ENCODE data around the gene ACOX3. TPM values are rescaled to one million over a fixed set of nuclear protein-coding genes. Genes with fewer than 3 reads are reported as not detected.

ACOX3 gene
- polyA plus RNA-seq, 3 donors, result 13.8 to 16.6 (median 14.9) TPM

GRCh38 chr4:8468746-8469535, 28.4 kb upstream of the ACOX3 start:
- peak in 1 of 3 donors; percentile 44 for DNase-seq (ENCODE audit: low read depth in 3 of 3, low spot score in 2 of 3)

- DNase-seq (ENCODE audit: low read depth in 3 of 3, low spot score in 2 of 3), result no peak
Measured at GRCh38 chr4:8467016-8467415, 26.5 kb upstream of the ACOX3 start.

GRCh38 chr4:8465615-8466611, 25.4 kb upstream of the ACOX3 start:
- no peak for DNase-seq (ENCODE audit: low read depth in 3 of 3, low spot score in 2 of 3)

DNA sequence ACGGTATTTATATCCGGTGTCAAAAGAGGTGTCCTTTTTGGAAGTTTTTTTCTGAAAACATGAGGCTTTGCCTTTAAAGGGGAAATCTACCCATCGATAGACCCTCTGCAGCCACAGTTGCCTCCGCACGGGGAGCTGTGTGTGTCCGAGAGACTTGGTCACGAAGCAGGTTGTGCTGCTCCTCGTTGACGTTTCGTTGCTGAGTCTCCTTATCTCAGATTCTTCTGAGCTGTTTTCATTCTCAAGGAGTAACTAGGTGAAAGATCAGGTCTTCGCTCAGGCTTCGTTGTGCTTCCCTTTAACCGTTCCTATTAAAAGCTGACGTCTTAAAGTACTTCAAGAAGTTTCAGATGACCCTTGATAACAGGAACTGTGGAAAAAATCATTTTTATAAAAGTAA, 23.9 kb upstream of the ACOX3 start:
- no peak for DNase-seq (ENCODE audit: low read depth in 3 of 3, low spot score in 2 of 3)

DNA sequence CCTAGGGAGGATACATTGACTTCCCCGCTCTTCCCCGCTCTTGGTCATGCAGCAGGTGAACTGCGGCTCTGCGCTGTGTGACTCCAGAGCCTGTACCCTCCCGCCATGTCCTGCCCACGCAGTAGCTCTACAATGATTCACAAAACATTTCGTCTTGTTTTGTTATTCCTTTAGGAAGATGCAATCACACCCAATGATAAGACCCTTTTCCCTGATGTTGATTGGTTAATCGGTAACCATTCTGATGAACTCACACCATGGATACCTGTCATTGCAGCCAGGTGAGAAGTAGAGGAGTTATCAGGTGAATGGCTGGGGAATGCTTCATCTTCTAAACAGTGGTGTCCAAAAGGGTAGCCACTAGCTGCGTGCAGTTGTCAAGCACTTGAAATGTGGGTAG, 23.3 kb upstream of the ACOX3 start:
- no peak for DNase-seq (ENCODE audit: low read depth in 3 of 3, low spot score in 2 of 3)

DNA sequence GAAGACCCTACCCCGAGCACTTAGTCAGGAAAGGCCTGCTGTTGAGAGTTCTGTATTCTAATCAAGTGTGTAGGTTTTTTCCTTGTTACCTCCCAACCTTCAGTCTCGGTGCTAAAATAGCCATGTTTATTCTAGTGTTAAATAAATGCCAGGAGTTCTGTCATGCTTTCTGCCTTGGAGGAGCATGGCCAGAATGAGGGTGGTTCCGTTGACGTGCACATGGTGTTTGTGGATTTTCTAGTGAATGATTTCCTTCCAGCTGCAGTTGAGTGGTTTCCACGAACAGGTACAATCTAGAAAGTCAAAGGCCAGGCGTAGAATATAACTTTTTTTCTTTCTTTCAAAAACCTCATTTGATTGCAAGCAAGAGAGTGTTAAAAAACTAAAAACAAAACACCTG, 21.1 kb upstream of the ACOX3 start:
- DNase-seq (ENCODE audit: low read depth in 3 of 3, low spot score in 2 of 3), result no peak

DNA sequence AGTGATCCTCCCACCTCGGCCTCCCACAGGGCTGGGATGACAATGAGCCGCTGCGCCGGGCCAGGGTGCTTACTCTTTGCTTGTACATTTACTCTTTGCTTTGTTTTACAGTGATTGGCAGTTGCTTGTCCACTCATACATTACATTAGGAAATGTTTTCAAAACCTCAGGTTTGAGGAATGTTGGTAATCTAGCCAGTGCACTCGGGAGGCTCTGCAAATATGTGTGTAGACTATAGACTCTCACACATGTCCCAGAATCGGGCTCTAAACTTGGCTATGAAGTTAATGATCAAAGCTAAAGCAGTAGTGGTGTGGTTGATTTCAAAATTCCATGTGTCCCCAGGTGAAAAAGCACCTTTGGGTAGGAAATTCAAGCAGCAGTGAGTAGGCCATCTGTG, 20.6 kb upstream of the ACOX3 start:
- DNase-seq (ENCODE audit: low read depth in 3 of 3, low spot score in 2 of 3), result no peak

DNA sequence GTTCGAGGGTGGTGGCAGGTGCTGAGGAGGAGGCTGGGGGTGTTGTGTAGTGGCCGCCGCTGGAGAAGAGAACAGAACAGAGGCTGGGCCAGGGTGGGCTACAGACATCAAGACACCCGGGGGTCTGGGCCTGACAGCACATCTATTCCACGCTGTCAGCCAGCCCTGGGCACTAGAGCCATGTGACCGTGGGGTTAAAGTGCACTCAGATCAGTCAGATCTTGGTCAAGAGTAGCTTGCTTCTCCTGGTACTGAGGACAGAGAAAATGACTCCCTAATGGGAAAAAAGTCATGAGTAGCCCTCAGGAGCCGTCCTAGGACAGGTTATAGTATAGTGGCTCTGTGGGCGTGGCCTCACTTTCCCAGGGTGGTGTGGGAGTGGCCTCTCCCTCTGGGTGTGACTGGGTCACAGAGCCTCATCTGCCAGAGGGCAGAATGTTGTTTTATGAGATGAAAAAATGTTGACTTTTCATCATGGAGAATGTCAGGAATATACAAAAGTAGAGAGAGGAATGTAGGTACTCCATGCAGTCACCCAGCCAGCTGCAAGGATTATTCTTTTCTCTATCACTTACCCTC, 19.4 kb upstream of the ACOX3 start:
- no peak for DNase-seq (ENCODE audit: low read depth in 3 of 3, low spot score in 2 of 3)

DNA sequence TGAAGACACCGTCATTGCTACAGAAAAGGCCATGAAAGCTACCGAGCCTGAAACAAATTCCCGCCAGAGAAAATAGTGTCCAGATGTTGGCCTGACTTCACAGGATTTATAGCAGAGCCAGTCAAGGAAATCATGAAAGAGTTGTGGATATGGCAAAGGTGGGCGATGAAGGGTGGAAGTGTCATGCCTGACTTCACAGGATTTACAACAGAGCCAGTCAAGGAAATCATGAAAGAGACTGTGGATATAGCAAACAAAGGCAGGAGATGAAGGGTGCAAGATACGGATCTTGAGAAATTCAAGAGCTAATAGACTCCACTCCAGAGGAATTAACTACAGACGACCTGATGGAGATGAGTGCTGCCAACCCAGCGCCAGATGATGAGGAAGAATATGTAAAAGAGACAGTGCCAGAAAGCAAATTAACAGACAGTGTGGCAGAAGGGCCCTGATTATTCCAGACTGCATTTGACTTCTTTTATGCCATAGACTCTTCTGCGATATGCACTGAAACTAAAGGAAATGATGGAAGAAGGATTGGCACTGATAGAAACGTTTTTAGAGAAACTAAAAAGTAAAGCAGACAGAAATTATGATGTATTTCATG, 17.2 kb upstream of the ACOX3 start:
- no peak for DNase-seq (ENCODE audit: low read depth in 3 of 3, low spot score in 2 of 3)

GRCh38 chr4:8453957-8454356, 13.4 kb upstream of the ACOX3 start:
- DNase-seq (ENCODE audit: low read depth in 3 of 3, low spot score in 2 of 3), result no peak

- no peak for DNase-seq (ENCODE audit: low read depth in 3 of 3, low spot score in 2 of 3)
Measured at GRCh38 chr4:8451440-8452182, 11.1 kb upstream of the ACOX3 start.

DNA sequence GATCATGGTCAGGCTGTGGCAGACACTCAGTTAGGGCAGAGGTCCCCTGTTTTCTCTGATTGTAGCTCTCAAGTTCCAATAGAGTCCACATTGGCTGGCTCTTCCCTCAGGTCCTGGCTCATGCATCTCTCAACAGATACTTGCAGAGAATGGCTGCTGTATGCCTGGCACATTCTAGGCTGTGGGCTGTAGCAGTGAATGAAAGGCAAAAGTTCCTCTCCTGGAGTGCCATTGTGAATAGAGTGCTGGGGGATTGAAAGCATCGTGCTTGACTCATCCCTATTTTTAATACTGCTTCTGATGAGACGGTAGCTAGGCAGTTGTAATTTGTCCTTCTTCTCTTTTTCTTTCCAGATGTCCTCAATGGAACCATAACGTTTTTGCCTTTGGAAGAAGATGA, 5.6 kb upstream of the ACOX3 start:
- DNase-seq (ENCODE audit: low read depth in 3 of 3, low spot score in 2 of 3), result no peak

DNA sequence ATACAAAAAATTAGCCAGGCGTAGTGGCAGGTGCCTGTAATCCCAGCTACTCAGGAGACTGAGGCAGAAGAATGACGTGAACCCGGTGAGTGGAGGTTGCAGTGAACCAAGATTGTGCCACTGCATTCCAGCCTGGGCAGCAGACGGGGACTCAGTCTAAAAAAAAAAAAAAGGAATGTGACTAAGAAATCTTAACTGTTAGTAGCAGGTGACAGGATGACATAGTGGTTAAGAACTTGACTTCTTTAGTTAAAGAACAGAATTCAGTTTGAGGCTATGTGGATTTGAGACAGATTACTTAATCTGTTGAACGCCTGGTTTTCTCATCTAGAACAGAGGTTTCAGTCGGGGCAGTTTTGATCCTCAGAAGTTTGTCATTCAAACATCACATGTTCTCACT, 3.3 kb upstream of the ACOX3 start:
- no peak for DNase-seq (ENCODE audit: low read depth in 3 of 3, low spot score in 2 of 3)

DNA sequence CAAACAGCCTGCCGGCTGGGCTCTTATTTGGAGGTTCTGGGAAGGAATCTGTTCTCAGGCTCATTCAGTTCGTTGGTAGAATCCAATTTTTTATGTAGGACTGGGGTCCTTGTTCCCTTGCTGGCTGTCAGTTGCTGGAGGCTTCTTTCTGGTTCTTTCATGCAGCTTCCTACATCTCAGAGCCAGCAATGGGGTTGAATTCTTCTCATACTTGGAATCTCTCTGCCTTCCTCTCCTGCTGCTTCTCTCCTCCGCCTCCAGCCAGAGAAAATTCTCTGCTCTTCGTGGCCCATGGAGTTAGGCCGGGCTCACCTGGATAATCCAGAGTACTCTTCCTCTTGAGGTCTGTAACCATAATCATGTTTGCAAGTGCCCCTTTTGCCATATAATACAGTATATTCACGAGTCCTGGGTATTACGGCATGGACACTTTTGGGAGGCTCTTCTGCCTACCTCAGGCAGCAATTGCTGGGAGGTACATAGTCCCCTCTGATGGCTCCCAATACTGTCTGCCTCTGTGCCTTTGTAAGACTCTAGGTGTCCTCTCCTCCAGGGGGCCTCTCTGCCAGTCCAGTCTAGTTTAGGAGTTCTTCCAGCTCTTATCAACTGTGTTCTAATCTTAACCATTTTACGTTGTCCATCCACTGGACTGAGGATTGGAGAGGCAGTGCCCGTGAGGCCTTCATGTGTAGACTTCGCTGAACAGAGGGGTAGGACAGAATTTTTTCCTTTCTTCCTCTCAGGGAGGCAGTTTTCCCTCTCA, 2.3 kb upstream of the ACOX3 start:
- no peak for DNase-seq (ENCODE audit: low read depth in 3 of 3, low spot score in 2 of 3)

DNA sequence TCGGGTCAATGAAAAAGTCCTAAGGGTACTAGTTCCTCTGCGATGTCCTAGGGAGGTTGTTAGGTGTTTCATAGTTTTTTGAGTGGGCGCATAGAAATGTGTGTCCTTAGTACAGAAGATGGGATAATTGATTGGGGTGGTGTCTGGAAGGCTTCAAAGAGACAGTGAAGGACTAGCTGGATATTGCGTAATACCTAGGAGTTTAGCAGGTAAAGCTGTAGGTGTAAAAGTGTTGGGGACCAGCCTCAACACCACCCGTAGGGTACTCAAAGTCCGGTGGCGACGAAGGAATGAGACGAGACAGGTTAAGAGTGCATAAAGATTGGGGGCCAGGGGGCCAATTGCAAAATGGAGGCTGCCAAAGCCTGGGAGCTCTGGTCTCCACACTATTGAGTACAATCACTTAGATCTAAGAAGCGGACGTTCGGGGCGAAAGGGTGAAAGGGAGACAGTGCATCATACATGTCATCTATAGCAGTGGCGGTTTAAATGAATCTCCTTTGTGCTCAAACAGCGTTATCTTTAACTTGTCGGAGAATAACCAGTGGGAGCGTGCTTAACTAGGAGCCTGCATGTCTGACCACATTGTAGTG, 1.1 kb upstream of the ACOX3 start:
- DNase-seq (ENCODE audit: low read depth in 3 of 3, low spot score in 2 of 3), result no peak

DNA sequence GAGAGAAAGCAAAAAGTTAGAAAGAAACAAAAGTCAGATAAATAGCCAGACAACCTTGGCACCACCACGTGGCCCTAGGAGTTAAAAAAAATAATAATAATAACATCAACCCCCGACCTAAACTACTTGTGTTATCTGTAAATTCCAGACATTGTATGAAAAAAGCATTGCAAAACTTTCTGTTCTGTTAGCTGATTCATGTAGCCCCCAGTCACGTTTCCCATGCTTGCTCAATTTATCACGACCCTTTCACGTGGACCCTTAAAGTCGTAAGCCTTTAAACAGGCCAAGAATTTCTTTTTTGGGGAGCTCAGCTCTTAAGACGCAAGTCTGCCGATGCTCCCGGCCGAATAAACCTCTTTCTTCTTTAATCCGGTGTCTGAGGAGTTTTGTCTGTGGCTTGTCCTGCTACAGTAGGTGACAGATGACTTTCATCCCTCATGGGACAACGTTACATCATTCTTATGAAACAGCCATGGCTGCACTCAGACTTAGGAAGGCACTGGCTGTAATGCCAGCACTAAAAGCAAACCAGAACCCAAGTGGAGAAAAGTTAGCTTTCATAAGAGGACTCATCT, 520 bp downstream of the ACOX3 start:
- DNase-seq (ENCODE audit: low read depth in 3 of 3, low spot score in 2 of 3), result no peak

DNA sequence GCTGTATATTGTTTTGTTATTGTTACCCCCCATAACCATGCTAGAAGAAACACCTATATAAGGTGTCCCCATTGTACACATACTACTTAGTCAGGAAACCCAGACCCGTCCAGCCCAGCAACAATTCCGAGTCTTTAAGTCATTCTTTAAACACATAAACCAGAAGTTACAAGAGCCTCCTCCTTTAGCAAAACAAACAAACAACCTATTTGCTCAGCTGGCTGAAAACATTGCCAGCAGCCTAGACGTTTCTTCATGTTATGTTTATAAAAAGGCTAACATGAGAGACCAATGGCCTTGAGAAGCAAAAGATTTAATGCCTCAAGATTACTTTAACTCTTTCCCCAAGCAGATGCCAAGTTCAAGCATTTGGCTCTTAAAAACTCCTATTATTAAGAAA, 1.4 kb downstream of the ACOX3 start:
- no peak for DNase-seq (ENCODE audit: low read depth in 3 of 3, low spot score in 2 of 3)

GRCh38 chr4:8438743-8439142, 1.8 kb downstream of the ACOX3 start:
- no peak for DNase-seq (ENCODE audit: low read depth in 3 of 3, low spot score in 2 of 3)

DNA sequence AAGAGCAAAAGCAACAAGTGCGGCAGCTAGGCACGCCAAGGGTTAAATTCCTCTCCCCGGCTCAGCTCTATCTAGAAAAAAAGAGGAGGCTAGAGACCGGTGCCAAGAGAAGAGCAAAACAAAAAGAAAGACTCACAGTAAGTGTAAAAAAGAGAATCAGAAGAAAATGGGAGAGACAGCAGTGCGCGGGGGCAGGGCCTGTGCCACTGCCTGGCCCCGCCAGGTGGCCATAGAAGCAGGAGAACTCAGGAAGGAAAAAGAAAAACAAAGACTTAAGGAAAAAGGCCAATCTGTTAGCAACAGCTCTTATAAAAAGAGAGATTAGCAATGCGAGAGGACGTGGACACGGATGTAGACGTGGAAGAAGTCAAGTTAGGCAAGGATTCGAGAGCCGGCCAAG, 3.2 kb downstream of the ACOX3 start:
- no peak for DNase-seq (ENCODE audit: low read depth in 3 of 3, low spot score in 2 of 3)

Data from right renal cortex interstitium (tissue), 3 donors.